ENCODE measurements around the gene SHANK2. TPM values are rescaled to one million over a fixed set of nuclear protein-coding genes. Genes with fewer than 3 reads are reported as not detected.

SHANK2 gene
- polyA plus RNA-seq, 3 donors from 2014 or later = not detected

DNA sequence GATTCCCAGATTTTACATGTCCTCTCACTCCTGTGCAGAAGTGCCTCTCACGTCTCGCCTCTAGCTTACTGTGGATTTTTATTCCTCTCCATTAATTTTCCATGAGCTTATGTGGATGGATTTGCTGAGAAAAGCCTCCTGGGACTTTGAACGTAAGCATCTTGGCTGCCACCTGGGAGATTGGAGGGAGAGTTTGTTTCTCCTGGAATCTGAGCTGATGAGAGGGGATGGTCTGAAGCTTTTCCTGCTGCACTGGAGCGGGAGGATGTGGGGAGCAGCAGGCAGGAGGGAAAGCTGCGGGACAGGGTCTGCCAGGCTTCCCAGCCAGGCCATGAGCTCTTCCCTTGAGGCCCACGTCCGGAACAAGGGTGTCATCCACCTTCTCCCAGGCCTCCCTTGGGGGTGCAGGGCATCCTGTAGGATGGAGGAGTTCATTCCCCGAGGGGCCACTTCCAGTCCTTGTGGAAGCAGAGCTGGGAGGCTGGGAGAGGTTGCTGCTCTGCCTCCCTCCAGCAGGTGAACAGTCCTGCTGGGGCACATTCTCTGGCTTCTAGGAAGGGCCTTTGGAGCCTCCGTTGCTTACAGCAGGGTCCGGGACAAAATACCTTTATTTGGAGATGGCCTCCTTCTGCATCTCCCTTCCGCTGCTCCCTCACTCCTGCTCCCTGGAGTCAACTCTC lies 3.6 kb upstream of the SHANK2 start:
- peaks cover 10 to 14% (median 13%) of the 10 kb centered on the region in 3 donors for H3K27me3 Mint-ChIP-seq (ENCODE audit: low read depth in 3 of 3)
- H3K4me1 Mint-ChIP-seq = no peaks in the 10 kb centered on the region
- no peak for DNase-seq
- no peak overlapping the region for H3K4me3 Mint-ChIP-seq
- H3K27ac Mint-ChIP-seq = no peak overlapping the region
- no peaks in the 10 kb centered on the region for H3K36me3 Mint-ChIP-seq
- H3K9me3 Mint-ChIP-seq = no peaks in the 10 kb centered on the region

DNA sequence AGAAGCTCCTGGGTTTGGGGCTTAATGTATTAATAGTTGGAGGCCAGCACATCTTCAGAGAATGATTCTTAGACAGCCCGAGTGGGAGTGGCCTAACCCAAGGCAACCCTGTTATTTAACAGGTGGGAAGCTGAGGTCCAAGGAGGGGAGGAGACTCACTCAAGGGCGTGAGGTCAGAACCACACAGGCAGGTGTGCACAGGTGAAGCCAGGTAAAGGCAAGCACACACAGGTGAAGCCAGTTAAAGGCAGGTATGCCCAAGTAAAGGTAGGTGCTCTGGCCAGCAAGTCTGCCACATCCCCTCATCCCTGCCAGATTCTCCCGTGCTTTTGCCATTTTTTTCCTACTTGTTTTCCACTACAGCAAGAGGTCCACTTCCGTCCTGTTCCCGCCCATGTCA lies 2.9 kb upstream of the SHANK2 start:
- H3K27me3 Mint-ChIP-seq (ENCODE audit: low read depth in 3 of 3) = peaks cover 11 to 20% (median 15%) of the 10 kb centered on the region in 3 donors
- peaks cover 0 to under 1% of the 10 kb centered on the region in 2 donors for H3K4me1 Mint-ChIP-seq
- no peaks in the 10 kb centered on the region for H3K36me3 Mint-ChIP-seq
- no peak for DNase-seq
- H3K4me3 Mint-ChIP-seq = no peak overlapping the region
- no peaks in the 10 kb centered on the region for H3K9me3 Mint-ChIP-seq
- no peak overlapping the region for H3K27ac Mint-ChIP-seq

DNA sequence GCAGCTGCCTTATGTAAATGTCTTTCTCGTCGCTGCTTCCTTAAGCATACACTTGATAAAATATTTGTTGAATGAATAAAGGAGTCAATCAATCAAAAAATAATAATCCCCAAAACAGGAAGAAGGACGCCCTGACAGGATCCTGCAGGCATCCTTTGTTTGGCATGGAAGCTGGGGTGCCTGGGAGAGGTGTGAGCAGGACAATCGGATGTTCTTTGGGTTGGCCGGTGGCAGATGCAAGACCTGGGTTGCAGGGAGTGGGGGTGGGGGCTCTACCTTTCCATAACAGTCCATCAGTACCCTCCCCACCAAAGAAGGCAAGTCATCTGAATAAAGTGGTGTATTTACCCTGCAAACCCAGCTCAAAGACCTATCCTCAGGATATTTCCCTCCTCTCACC lies 1.4 kb upstream of the SHANK2 start:
- H3K4me3 Mint-ChIP-seq = no peak overlapping the region
- H3K27me3 Mint-ChIP-seq (ENCODE audit: low read depth in 3 of 3) = peaks cover 12 to 28% (median 22%) of the 10 kb centered on the region in 3 donors
- no peak for DNase-seq
- H3K4me1 Mint-ChIP-seq = peaks cover 0 to 2% of the 10 kb centered on the region in 2 donors
- H3K9me3 Mint-ChIP-seq = no peaks in the 10 kb centered on the region
- H3K36me3 Mint-ChIP-seq = no peaks in the 10 kb centered on the region
- no peak overlapping the region for H3K27ac Mint-ChIP-seq

DNA sequence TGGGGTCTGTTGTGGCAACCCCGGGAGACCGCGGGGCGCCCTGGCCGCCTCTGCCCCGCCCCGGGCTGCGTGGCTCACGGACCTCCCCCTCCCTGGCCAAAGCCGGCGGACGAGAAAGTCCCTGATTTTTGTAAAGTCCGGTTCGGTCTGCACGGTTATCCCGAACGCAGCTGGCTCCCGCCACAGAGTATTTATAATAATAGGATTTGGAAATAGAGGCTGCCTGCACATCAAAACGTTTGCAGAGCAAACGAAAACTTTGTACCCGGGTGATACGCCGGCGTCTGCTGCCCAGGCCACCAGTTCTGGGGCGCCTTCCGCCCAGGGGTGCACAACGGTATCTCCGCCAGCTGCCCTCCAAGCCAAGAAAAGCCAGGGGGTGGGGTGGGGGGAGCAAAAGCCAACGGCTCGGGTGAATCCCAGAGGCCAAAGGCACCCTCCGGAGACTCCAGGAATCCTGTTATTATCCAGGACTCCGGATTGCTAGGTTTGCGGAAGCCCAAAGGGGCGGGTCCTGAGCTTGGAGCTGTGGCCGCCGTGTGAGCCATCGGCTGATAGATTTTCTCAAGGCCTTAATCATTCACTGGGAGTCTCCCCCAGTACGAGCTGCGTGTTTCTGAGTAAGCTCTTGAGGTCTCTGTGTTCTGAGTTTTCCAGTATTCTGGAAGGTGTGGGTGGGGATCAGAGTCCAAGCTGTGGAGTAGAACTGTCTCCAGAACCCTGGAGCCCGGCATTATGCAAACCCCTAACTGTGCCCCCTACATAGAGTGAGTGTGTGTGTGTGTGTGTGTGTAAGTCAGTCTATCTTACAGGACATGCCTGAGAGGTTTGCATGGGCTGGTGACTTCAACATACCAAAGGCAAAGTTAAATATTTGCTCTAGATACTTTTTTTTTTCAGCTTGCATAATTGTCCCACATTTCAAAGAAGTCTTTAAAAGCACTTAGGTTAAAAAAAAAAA lies 673 bp upstream of the SHANK2 start:
- H3K27me3 Mint-ChIP-seq (ENCODE audit: low read depth in 3 of 3) = peaks cover 12 to 28% (median 24%) of the 10 kb centered on the region in 3 donors
- no peak overlapping the region for H3K27ac Mint-ChIP-seq
- H3K4me1 Mint-ChIP-seq = peaks cover 0 to 2% of the 10 kb centered on the region in 2 donors
- DNase-seq = no peak
- H3K4me3 Mint-ChIP-seq = no peak overlapping the region
- no peaks in the 10 kb centered on the region for H3K36me3 Mint-ChIP-seq
- H3K9me3 Mint-ChIP-seq = no peaks in the 10 kb centered on the region

DNA sequence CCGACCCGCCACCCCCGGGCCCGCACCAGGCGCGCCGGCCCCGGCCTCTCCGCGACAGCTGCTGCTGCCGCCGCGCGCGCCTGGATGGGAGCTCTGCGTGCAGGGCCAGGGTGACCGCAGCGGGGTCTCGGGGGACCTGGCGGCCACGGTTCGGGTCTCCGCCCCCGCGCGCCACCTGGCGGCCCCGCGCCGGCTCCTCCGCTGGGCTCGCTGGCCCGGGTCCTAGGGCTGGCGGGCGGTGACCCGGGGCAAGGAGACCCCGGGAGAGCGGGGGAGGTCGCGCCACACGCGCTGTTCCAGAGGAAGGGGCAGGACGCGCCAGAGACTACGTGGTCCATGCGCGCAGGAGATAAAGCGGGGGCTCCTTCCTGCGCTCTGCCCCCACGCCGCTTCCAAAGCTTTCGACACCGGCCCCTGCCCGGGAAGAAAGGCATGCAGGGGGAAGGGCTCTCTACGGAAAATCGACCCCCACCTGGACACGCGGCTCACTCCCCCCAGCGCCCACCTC lies 562 bp downstream of the SHANK2 start:
- H3K27me3 Mint-ChIP-seq (ENCODE audit: low read depth in 3 of 3) = peaks cover 11 to 28% (median 24%) of the 10 kb centered on the region in 3 donors
- no peak for DNase-seq
- peaks cover 0 to 2% of the 10 kb centered on the region in 2 donors for H3K4me1 Mint-ChIP-seq
- no peaks in the 10 kb centered on the region for H3K36me3 Mint-ChIP-seq
- no peak overlapping the region for H3K27ac Mint-ChIP-seq
- H3K4me3 Mint-ChIP-seq = no peak overlapping the region
- no peaks in the 10 kb centered on the region for H3K9me3 Mint-ChIP-seq

DNA sequence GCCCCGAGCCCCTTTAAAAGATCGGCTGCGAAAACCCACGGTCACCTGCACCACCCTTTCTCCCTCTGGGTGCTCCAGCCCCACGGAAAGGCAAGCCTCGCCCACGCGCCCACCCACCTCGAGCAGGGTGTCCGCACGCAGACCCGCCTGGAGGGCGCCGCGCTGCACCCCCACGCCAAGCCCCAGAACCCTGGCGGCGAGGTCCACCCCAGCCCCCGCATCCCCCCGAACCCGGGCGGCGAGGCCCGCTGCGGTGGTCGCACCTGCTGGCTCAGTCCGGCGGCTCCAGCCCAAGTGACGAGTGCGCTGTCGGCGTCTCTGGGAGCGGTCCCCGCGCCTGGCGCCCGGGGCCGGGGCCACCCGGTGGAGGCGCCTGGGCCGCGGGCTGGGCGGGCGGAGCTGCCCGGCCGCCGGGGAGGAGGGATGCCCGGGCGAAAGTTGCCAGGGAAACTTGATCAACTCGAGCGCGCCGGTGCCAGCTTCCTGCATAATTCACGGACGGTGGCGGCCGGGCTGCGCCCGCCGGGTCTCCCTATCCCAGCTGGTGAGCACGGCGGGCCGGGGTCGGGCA lies 1.1 kb downstream of the SHANK2 start:
- DNase-seq = no peak
- Mint-ChIP-seq H3K27ac (no peak overlapping the region), H3K4me3 (no peak overlapping the region), H3K27me3 (ENCODE audit: low read depth in 3 of 3) (peaks cover 11 to 28% (median 24%) of the 10 kb centered on the region in 3 donors), H3K36me3 (no peaks in the 10 kb centered on the region), H3K9me3 (no peaks in the 10 kb centered on the region), H3K4me1 (peaks cover 0 to 2% of the 10 kb centered on the region in 2 donors)

DNA sequence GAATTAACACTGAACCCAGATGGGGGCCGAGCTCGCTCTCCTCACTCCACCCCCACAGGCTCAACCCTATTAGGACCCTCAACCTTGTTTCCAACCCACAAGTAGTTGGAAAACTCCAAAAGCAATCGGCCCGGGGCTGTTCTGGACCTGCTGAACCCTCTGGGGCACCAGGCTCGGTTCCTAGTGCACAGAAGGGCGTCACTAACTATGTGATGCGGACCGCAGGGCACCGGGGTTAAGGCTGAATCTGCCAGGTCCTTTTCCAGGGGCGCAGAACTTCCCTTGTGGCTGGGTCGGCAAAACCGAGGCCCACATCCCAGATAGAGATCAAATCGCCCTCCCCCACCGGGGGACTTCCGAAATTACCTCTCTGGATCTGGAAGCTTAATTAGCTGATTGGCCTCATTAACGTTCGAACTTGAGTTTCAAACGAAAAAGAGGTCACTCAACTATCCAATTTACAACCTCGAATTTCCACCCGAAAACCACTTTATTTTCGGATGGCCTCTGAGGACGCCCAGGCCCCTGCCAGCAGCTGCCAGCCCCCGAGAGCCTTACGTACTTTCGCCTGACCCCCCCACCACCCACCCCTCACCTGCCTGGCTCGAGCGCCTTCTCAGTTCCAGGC lies 1.7 kb downstream of the SHANK2 start:
- H3K27me3 Mint-ChIP-seq (ENCODE audit: low read depth in 3 of 3) = peaks cover 11 to 28% (median 22%) of the 10 kb centered on the region in 3 donors
- no peaks in the 10 kb centered on the region for H3K36me3 Mint-ChIP-seq
- H3K27ac Mint-ChIP-seq = no peak overlapping the region

DNA sequence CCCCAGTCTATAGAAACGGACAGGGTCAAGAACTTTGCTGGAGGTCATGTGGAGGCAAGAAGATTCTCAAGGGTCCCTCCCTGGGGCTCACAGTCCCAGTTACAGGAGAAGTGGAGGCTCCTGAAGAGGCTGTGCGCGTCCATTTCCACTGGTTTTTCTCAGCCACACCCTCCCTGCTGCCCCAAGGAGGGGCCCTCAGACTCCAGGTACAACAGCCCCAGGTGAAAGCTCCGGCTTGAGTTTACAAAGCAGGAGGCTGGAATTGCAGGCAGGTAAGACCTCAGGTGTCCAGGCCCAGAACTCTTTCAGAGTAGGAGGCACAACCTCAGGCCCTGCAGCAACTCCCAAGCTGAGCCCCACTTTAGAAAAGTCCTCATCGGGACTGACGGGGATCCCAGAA lies 3.1 kb downstream of the SHANK2 start:
- no peaks in the 10 kb centered on the region for H3K36me3 Mint-ChIP-seq
- H3K4me1 Mint-ChIP-seq = peaks cover 0 to 2% of the 10 kb centered on the region in 2 donors
- peaks cover 11 to 28% (median 19%) of the 10 kb centered on the region in 3 donors for H3K27me3 Mint-ChIP-seq (ENCODE audit: low read depth in 3 of 3)
- no peak for DNase-seq
- no peak overlapping the region for H3K4me3 Mint-ChIP-seq
- H3K27ac Mint-ChIP-seq = no peak overlapping the region
- H3K9me3 Mint-ChIP-seq = no peaks in the 10 kb centered on the region

More for the DNA sequence above, 1.7 kb downstream of the SHANK2 start:
- no peaks in the 10 kb centered on the region for H3K9me3 Mint-ChIP-seq
- no peak overlapping the region for H3K4me3 Mint-ChIP-seq
- H3K4me1 Mint-ChIP-seq = peaks cover 0 to 2% of the 10 kb centered on the region in 2 donors
- no peak for DNase-seq

DNA sequence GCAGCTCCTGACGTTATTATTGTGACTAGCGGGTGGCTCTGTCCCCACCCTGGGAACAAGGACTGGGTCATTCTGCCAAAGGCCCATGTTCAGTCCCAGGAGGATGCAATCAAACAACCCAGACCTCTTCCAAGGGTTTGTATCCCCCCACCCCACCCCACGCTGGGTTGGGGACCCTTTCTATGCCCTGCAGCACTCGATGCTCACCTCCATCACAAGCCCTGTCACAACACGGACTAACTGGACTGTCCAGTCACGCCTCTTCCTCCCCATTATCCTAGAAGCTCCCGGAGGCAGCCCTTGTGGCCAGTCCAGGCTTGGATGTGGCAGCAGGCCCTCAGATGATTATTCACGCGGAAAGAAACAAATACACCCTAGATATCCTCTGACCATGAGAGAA lies 3.7 kb downstream of the SHANK2 start:
- H3K27me3 Mint-ChIP-seq (ENCODE audit: low read depth in 3 of 3) = peaks cover 10 to 21% (median 17%) of the 10 kb centered on the region in 3 donors
- peaks cover 0 to 2% of the 10 kb centered on the region in 2 donors for H3K4me1 Mint-ChIP-seq
- H3K4me3 Mint-ChIP-seq = no peak overlapping the region
- H3K27ac Mint-ChIP-seq = no peak overlapping the region
- no peaks in the 10 kb centered on the region for H3K9me3 Mint-ChIP-seq
- no peak for DNase-seq
- no peaks in the 10 kb centered on the region for H3K36me3 Mint-ChIP-seq

DNA sequence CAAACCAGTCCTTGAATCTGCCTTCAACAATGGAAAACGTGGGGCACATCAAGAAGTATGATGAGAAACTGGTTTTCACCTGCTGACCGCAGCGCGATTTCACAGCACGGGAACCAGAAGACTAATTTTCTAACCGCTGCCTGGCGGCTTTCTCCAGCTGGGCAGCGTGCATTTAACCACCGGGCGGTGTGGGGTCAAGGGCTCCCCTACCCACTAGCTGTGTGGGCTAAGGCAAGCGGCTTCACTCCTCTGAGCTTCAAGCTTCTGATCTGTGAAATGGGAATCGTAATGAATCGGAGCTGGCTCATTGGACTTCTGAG lies 4.2 kb downstream of the SHANK2 start:
- Mint-ChIP-seq H3K27ac (no peak overlapping the region), H3K4me3 (no peak overlapping the region), H3K4me1 (peaks cover 0 to 2% of the 10 kb centered on the region in 2 donors), H3K36me3 (no peaks in the 10 kb centered on the region), H3K9me3 (no peaks in the 10 kb centered on the region), H3K27me3 (ENCODE audit: low read depth in 3 of 3) (peaks cover 8 to 17% (median 14%) of the 10 kb centered on the region in 3 donors)
- no peak for DNase-seq

DNA sequence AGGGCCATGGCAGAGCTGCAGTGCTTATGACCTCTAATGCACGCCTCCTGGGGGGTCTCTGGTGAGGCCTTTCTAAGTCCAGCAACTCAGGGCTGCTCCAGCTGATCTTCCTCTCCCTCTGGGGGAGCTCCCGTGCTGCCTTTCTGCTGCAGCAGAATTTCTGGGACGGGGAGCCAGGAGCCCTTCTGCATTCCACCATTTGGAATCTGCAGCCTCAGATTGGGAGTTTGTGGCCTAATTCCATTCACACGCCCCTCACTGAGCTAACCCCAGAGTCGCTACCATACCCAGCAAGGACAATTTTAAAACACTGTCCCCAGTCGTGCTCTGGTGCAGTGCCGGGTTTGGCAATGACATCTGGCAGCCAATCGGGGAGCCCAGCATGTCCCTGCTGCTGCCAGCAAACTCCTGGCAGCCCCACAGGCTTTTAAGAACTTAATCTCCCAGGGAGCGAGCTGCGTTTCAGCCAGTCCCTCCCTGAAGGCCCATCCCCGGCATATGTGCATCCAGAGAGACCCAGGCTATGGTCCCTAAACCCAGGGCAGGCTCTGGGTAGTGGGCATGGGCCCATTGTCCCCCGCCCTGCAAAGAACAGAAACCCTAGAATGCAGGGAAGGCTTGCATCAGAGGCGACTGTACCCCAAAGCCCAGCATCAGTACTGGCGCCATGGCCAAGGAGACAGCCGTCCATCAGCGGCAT lies 4.7 kb downstream of the SHANK2 start:
- H3K4me1 Mint-ChIP-seq = peaks cover 0 to 2% of the 10 kb centered on the region in 2 donors
- peaks cover 7 to 15% (median 12%) of the 10 kb centered on the region in 3 donors for H3K27me3 Mint-ChIP-seq (ENCODE audit: low read depth in 3 of 3)
- no peaks in the 10 kb centered on the region for H3K9me3 Mint-ChIP-seq
- no peak overlapping the region for H3K4me3 Mint-ChIP-seq
- no peaks in the 10 kb centered on the region for H3K36me3 Mint-ChIP-seq
- DNase-seq = no peak
- no peak overlapping the region for H3K27ac Mint-ChIP-seq

DNA sequence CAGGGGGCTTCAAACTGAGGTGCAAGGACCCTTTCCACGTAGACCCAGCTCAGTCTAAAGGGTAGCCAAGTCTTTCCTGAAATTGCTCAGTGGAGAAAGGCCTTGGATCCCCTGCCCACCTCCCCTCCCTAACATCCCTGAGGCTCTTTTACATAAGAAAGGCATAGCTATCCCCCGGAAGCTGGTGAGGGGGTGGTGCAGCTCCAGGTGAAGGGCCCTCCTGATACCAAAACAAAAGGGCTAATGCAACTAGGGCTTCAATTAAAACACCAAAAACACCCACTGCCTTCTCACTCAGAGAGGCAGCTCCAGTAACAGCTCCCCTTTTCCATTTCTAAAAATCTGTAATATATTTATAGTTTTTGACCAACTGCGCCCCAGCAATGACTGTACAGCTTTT lies 5.8 kb downstream of the SHANK2 start:
- no peak for DNase-seq
- Mint-ChIP-seq H3K27me3 (ENCODE audit: low read depth in 3 of 3) (peaks cover 7 to 19% (median 11%) of the 10 kb centered on the region in 3 donors), H3K4me1 (peaks cover 0 to 2% of the 10 kb centered on the region in 2 donors), H3K27ac (no peak overlapping the region), H3K36me3 (no peaks in the 10 kb centered on the region), H3K4me3 (no peak overlapping the region), H3K9me3 (no peaks in the 10 kb centered on the region)
